BLaER1 (cell line): ENCODE results near the gene LHFPL6.

Experiments used
- H3K27ac ChIP-seq: shearing (Covaris generic); formaldehyde crosslinking; 2 replicates; pipeline ENCODE4 v1.8.1; 2022
- H3K27me3 ChIP-seq: shearing (Covaris generic); formaldehyde crosslinking; 2 replicates; pipeline ENCODE4 v1.8.1; 2022
- H3K36me3 ChIP-seq: shearing (Covaris generic); formaldehyde crosslinking; 2 replicates; pipeline ENCODE4 v1.8.1; 2022
- H3K4me1 ChIP-seq: shearing (Covaris generic); formaldehyde crosslinking; 2 replicates; pipeline ENCODE4 v1.8.1; 2022
- H3K4me2 ChIP-seq: shearing (Covaris generic); formaldehyde crosslinking; 2 replicates; pipeline ENCODE4 v1.8.1; 2022
- H3K4me3 ChIP-seq: shearing (Covaris generic); formaldehyde crosslinking; 2 replicates; pipeline ENCODE4 v1.8.1; 2022
- H3K9ac ChIP-seq: shearing (Covaris generic); formaldehyde crosslinking; 2 replicates; pipeline ENCODE4 v1.8.1; 2022
- H3K9me3 ChIP-seq: shearing (Covaris generic); formaldehyde crosslinking; 2 replicates; pipeline ENCODE4 v1.8.1; 2022
- H4K20me1 ChIP-seq: shearing (Covaris generic); formaldehyde crosslinking; 2 replicates; pipeline ENCODE4 v1.8.1; 2022
- Cebpa-rat ChIP-seq: shearing (Covaris generic); IDR thresholded peaks from 2 replicates; pipeline ENCODE4 v1.8.1; 2022

The LHFPL6 gene

DNA sequence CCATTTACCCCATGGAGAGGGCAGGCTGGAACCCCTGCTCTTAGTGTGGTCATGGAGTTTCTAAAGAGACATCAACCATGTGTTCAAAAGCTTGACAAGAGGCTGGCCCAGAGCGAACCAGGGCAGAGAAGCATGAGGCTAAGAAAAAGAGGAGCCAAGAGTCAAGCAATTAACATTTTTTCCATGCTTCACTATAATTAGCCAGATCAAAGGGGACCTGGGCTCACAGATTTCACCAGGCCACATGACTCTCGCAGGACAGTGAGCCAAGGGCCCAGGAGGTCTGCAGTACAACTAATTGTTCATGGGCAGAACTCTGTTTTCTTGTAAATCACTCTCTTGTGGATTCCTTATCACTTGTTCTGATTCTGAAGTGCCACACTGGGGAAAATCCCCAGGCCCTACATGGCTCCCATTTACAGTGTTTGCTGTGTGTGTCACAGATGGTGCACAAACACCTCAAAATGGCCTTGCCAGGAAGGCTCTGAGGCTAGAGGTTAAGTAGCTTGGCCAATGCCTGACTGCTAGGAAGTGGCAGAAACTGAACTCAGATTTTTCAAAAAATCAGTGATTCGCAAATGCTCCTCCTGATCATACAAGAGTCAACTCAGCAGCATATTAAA, 101.2 kb downstream of the LHFPL6 start:
- H3K27ac ChIP-seq: no peak overlapping the region
- H3K4me1 ChIP-seq: peaks cover 15% of the 10 kb centered on the region
- TF ChIP-seq Cebpa-rat: no peak

DNA sequence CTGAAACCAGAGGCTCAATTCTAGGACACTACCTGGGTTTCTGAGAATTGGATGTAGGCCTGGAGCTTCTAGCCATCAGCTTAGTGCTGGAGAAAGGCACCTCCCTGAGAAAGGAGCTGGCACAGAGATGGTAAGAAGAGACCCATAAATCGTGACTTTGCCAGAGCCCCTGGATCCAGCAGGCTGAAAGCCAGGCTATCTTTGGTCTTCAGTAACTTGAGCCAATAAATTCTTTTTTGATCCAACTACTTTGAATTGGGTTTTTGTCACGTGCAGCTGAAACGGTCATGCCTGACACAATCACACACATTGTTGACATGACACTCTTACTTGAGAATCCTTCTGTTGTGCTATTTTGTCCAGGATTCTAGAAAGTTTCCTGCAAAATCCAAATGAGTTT, 103.4 kb downstream of the LHFPL6 start:
- no peak for TF ChIP-seq Cebpa-rat
- Histone ChIP-seq H3K27ac (no peak overlapping the region), H3K9me3 (no peaks in the 10 kb centered on the region), H4K20me1 (no peaks in the 10 kb centered on the region), H3K4me2 (no peak overlapping the region), H3K27me3 (no peaks in the 10 kb centered on the region), H3K4me3 (no peak overlapping the region), H3K9ac (no peak overlapping the region), H3K36me3 (no peaks in the 10 kb centered on the region), H3K4me1 (no peaks in the 10 kb centered on the region)

More for the DNA sequence above, 101.2 kb downstream of the LHFPL6 start:
- Histone ChIP-seq H3K9me3 (no peaks in the 10 kb centered on the region), H4K20me1 (no peaks in the 10 kb centered on the region), H3K4me2 (no peak overlapping the region), H3K36me3 (no peaks in the 10 kb centered on the region), H3K4me3 (no peak overlapping the region), H3K9ac (no peak overlapping the region), H3K27me3 (no peaks in the 10 kb centered on the region)

DNA sequence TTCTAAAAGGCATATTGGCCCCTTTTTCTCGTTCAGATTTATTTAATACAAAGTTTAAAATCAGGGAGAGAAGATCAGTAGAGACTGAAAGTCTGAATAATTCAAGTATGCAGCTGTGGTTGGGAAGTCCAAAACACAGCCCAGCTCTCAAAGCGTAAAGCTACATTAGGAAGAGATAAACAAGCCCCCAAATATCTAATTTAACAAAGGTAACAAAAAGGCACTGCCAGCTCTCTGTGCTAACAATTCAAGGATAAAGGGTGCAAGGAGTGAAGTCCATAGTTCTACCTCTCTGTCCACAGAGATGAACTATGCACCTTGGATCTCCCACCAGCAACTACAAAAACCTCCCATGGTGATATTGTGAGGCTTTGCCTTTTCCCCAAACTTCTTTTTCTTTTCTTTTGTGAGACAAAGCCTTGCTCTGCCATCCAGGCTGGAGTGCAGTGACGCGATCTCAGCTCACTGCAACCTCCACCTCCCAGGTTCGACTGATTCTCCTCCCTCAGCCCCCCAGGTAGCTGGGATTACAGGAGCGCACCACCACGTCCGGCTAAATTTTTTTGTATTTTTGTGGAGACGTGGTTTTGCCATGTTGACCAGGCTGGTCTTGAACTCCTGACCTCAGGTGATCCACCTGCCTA, 104.4 kb downstream of the LHFPL6 start:
- no peak overlapping the region for H3K4me2 ChIP-seq
- TF ChIP-seq Cebpa-rat: no peak
- no peaks in the 10 kb centered on the region for H3K36me3 ChIP-seq
- H3K9me3 ChIP-seq: no peaks in the 10 kb centered on the region
- no peak overlapping the region for H3K27ac ChIP-seq
- H3K4me3 ChIP-seq: no peak overlapping the region
- no peaks in the 10 kb centered on the region for H4K20me1 ChIP-seq
- no peaks in the 10 kb centered on the region for H3K4me1 ChIP-seq
- no peaks in the 10 kb centered on the region for H3K27me3 ChIP-seq
- no peak overlapping the region for H3K9ac ChIP-seq

DNA sequence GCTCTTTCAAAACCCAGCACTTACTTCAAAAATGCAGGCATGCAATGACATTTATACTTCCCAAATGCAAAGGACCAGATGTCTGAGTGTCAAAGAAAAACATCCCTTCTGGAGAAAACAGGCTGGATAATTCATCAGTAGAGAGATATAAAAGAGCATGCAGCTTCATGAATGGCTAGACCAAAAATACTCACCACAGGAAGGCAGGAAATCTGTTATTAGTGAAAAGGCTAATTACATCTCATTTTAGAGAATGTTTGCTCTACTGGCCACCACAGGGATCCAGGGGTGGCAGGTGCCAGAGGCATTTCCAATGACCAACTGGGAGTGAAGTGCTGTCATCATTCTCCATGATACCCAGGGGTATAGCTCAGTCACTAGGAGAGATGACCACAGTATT, 106.5 kb downstream of the LHFPL6 start:
- Histone ChIP-seq H3K27ac (no peak overlapping the region), H4K20me1 (no peaks in the 10 kb centered on the region), H3K4me1 (no peaks in the 10 kb centered on the region), H3K36me3 (no peaks in the 10 kb centered on the region), H3K9me3 (no peaks in the 10 kb centered on the region), H3K27me3 (no peaks in the 10 kb centered on the region), H3K4me3 (no peak overlapping the region), H3K4me2 (no peak overlapping the region), H3K9ac (no peak overlapping the region)
- TF ChIP-seq Cebpa-rat: no peak

DNA sequence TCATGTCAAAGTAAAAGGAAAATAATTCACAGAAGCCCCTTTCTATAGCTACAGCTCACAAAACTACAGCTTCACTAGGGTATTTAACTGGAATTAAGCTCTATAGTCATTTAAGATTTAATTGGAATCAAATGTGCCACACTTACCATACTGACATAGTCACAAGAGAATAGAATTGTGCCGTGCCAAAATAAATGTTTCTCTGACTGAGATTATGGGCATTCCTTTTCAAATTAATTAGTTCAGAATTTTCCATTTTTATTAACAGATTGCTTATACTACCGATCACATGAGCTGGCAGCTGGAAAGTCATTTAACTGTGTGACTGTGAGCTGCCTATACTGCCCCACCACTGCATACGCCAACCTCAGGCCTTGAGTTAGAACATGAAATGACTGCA, 108.4 kb downstream of the LHFPL6 start:
- Histone ChIP-seq H3K36me3 (no peaks in the 10 kb centered on the region), H3K9ac (no peak overlapping the region), H3K4me1 (no peaks in the 10 kb centered on the region), H3K9me3 (no peaks in the 10 kb centered on the region), H3K27ac (no peak overlapping the region), H3K27me3 (no peaks in the 10 kb centered on the region), H3K4me3 (no peak overlapping the region), H3K4me2 (no peak overlapping the region), H4K20me1 (no peaks in the 10 kb centered on the region)
- TF ChIP-seq Cebpa-rat: no peak

DNA sequence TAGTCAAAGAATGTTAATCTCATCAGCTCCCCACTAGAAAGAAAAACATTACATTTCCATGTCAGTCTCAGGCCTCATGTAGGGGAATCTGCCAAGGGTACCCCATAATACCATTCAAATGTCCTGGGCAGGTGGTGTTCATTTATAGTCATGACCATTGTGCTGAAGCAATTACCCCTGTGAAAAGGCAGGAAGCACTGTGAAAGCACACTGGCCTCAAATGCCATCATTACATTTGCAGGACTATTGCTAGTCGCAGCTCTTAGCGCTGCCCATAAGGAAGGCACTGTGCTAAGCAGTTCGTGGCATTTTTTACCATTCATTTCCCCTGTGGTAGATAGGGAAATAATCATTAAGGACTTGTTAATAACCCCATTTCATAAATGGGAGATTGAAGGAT, 109.0 kb downstream of the LHFPL6 start:
- Histone ChIP-seq H3K27me3 (no peaks in the 10 kb centered on the region), H4K20me1 (no peaks in the 10 kb centered on the region), H3K4me1 (no peaks in the 10 kb centered on the region), H3K4me3 (no peak overlapping the region), H3K9me3 (no peaks in the 10 kb centered on the region), H3K27ac (no peak overlapping the region), H3K9ac (no peak overlapping the region), H3K36me3 (no peaks in the 10 kb centered on the region), H3K4me2 (no peak overlapping the region)
- TF ChIP-seq Cebpa-rat: no peak

DNA sequence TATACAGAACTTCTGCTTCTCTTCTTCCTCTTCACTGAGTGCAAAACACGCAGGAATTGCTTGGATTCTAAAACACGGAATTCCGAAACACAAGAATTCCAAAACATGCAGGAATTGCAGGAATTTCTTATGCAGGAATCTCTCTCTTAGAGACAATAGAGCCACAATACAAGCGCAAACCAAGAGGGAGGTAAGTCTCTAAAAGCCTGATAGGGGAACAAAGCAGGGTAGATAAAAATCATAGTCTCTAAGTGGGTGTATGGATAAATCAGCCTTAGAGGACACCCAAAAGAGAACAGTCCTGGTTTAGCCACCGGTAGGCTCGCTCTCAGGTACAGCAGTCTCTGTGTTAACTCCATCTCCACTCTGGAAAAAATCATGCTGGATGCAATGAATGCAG, 112.9 kb downstream of the LHFPL6 start:
- TF ChIP-seq Cebpa-rat: no peak
- Histone ChIP-seq H3K4me3 (no peak overlapping the region), H3K36me3 (no peaks in the 10 kb centered on the region), H3K4me1 (no peaks in the 10 kb centered on the region), H3K9me3 (no peaks in the 10 kb centered on the region), H3K27ac (no peak overlapping the region), H4K20me1 (no peaks in the 10 kb centered on the region), H3K27me3 (no peaks in the 10 kb centered on the region), H3K9ac (no peak overlapping the region), H3K4me2 (no peak overlapping the region)

DNA sequence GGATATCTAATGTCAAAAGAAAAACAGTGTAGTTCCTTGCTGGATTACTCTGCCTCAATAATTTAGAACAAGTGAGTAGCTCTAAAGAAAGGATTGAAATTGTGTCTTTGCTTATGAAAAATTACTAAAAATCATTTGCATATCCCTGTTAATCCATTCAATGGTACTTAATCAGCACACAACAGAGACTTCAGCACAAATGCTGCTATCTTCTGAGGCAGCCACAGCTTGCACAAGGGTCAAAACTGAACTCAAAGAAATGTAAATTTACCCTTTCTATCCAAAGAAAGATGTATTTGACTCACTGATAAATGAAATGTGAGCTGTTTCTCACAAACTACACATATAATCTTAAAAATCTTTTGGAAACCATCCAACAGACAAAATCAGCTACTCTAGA, 116.2 kb downstream of the LHFPL6 start:
- TF ChIP-seq Cebpa-rat: no peak
- Histone ChIP-seq H3K4me2 (no peak overlapping the region), H3K27me3 (no peaks in the 10 kb centered on the region), H3K9ac (no peak overlapping the region), H3K4me1 (no peaks in the 10 kb centered on the region), H3K9me3 (no peaks in the 10 kb centered on the region), H3K27ac (no peak overlapping the region), H3K36me3 (no peaks in the 10 kb centered on the region), H3K4me3 (no peak overlapping the region), H4K20me1 (no peaks in the 10 kb centered on the region)

DNA sequence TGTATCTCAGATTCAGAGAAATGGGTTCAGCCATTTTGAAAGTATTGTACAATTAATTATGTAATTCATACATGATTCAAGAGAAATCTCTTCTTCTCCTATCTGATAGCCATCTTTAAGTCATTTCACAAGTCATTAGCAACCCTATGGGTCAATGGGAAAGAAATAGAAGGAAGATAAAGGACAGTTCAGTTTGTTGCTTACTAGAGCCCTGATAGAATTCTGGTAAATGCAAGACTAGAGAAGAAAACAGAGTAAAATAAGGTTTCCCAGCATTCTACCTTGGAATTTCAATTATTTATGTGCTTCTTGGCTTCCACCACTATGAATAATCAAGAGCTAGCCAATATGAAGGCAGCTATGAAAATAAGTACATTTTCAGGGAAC, 117.7 kb downstream of the LHFPL6 start:
- no peaks in the 10 kb centered on the region for H3K4me1 ChIP-seq

DNA sequence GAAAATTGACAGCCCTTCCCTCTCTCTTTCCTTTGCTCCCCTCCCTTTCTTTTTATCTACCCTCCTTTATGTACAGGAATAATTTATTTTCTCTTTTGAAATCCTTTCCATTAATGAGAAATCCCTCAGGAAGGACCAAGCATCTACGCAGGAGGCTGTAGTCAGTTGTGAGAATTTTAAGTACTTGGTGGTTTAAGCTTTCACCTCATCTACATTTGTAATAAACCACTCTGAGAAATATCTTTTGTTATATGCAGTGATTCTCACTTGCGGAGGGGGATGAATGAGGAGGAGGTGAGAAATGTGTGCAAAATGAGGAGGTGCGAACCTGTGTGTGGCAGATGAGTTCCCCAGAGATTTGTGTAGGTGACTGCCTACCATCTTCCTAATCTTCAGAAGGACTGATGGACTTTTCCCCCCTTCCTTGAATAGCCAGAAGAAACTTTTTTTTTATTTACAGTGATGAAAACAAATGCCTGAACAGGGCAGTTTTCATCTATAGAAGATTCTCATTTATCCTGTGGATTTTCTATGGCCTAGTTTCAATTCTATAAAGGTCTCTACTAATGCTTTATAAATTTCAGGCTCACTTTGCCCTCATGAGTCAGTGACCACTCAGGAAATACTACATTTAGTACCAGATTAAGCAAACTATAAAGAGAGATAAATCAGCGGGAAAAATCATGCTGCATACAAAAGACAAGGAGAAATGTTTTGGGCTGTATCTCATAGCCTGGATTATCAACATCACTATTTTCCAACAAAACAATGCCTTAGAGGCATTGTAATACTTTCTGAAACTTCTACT, 118.3 kb downstream of the LHFPL6 start:
- H3K4me2 ChIP-seq: no peak overlapping the region
- no peak overlapping the region for H3K27ac ChIP-seq
- H3K4me1 ChIP-seq: no peaks in the 10 kb centered on the region
- no peaks in the 10 kb centered on the region for H3K9me3 ChIP-seq
- H3K36me3 ChIP-seq: no peaks in the 10 kb centered on the region
- H3K4me3 ChIP-seq: no peak overlapping the region
- no peaks in the 10 kb centered on the region for H3K27me3 ChIP-seq
- no peak for TF ChIP-seq Cebpa-rat
- H3K9ac ChIP-seq: no peak overlapping the region
- H4K20me1 ChIP-seq: no peaks in the 10 kb centered on the region

More for the DNA sequence above, 117.7 kb downstream of the LHFPL6 start:
- no peak overlapping the region for H3K4me2 ChIP-seq
- H3K9ac ChIP-seq: no peak overlapping the region
- H3K27me3 ChIP-seq: no peaks in the 10 kb centered on the region
- H4K20me1 ChIP-seq: no peaks in the 10 kb centered on the region
- H3K4me3 ChIP-seq: no peak overlapping the region
- no peak overlapping the region for H3K27ac ChIP-seq
- H3K9me3 ChIP-seq: no peaks in the 10 kb centered on the region
- no peaks in the 10 kb centered on the region for H3K36me3 ChIP-seq
- TF ChIP-seq Cebpa-rat: no peak
